H9 (cell line): ENCODE results near the gene P4HB. TPM values are rescaled to one million over a fixed set of nuclear protein-coding genes. Genes with fewer than 3 reads are reported as not detected.

ENCODE experiments used
- DNase-seq: peaks from one replicate; pipeline ENCODE4 v3.0.0-alpha.2; 2017
- H2AFZ ChIP-seq: one replicate; pipeline ENCODE4 v1.6.1; 2013; ENCODE audit warnings: mild to moderate bottlenecking, low read length, control low read depth, moderate library complexity
- H2AK5ac ChIP-seq: 2 replicates; pipeline ENCODE4 v1.6.1; 2013; ENCODE audit warnings: low read length, control low read depth, mixed read lengths; ENCODE audit not compliant: insufficient read length
- H2BK120ac ChIP-seq: one replicate; pipeline ENCODE4 v1.6.1; 2013; ENCODE audit warnings: low read depth, mild to moderate bottlenecking, low read length, control low read depth, inconsistent platforms; ENCODE audit not compliant: poor library complexity, severe bottlenecking
- H2BK12ac ChIP-seq: 2 replicates; pipeline ENCODE4 v1.6.1; 2013; ENCODE audit warnings: low read length, control low read depth, mixed read lengths, low read depth; ENCODE audit not compliant: insufficient read length
- H2BK15ac ChIP-seq: 2 replicates; pipeline ENCODE4 v1.6.1; 2013; ENCODE audit warnings: low read depth, low read length, control low read depth
- H2BK20ac ChIP-seq: one replicate; pipeline ENCODE4 v1.6.1; 2013; ENCODE audit warnings: low read depth, mild to moderate bottlenecking, low read length, control low read depth, inconsistent platforms; ENCODE audit not compliant: poor library complexity, severe bottlenecking
- H2BK5ac ChIP-seq: 2 replicates; pipeline ENCODE4 v1.6.1; 2013; ENCODE audit warnings: low read length, control low read depth, mixed read lengths; ENCODE audit not compliant: insufficient read length
- H3K14ac ChIP-seq: 2 replicates; pipeline ENCODE4 v1.6.1; 2013; ENCODE audit warnings: low read length, control low read depth; ENCODE audit not compliant: insufficient read depth
- H3K18ac ChIP-seq: 2 replicates; pipeline ENCODE4 v1.6.1; 2013; ENCODE audit warnings: low read depth, mild to moderate bottlenecking, mixed read lengths, low read length, control low read depth; ENCODE audit not compliant: insufficient read length
- H3K23ac ChIP-seq: 2 replicates; pipeline ENCODE4 v1.6.1; 2013; ENCODE audit warnings: low read length, control low read depth, mixed read lengths, low read depth; ENCODE audit not compliant: insufficient read length
- H3K23me2 ChIP-seq: 2 replicates; pipeline ENCODE4 v1.6.1; 2013; ENCODE audit warnings: low read depth, mild to moderate bottlenecking, mixed read lengths, low read length, control low read depth; ENCODE audit not compliant: insufficient read length, poor library complexity, severe bottlenecking
- H3K27ac ChIP-seq: 2 replicates; pipeline ENCODE4 v1.5.1; 2013; ENCODE audit warnings: low read length, control low read depth, mixed read lengths, low read depth; ENCODE audit not compliant: insufficient read length
- H3K27me3 ChIP-seq: 2 replicates; pipeline ENCODE4 v1.6.1; 2013; ENCODE audit warnings: low read length, control low read depth, inconsistent platforms; ENCODE audit not compliant: insufficient read depth
- H3K4ac ChIP-seq: 2 replicates; pipeline ENCODE4 v1.6.1; 2013; ENCODE audit warnings: low read depth, mild to moderate bottlenecking, control low read depth, inconsistent platforms, low read length, moderate library complexity
- H3K4me1 ChIP-seq: 2 replicates; pipeline ENCODE4 v1.6.1; 2013; ENCODE audit warnings: low read length, control low read depth, inconsistent platforms; ENCODE audit not compliant: insufficient read depth
- H3K4me2 ChIP-seq: 2 replicates; pipeline ENCODE4 v1.6.1; 2013; ENCODE audit warnings: low read length, control low read depth, mixed read lengths; ENCODE audit not compliant: insufficient read length, insufficient read depth
- H3K56ac ChIP-seq: 2 replicates; pipeline ENCODE4 v1.6.1; 2013; ENCODE audit warnings: low read depth, mild to moderate bottlenecking, mixed read lengths, low read length, control low read depth; ENCODE audit not compliant: insufficient read length
- H3K79me1 ChIP-seq: 2 replicates; pipeline ENCODE4 v1.6.1; 2013; ENCODE audit warnings: low read depth, mild to moderate bottlenecking, moderate library complexity, low read length, control low read depth, inconsistent platforms; ENCODE audit not compliant: insufficient read depth, poor library complexity, severe bottlenecking
- H3K79me2 ChIP-seq: 2 replicates; pipeline ENCODE4 v1.6.1; 2013; ENCODE audit warnings: low read length, control low read depth, inconsistent platforms; ENCODE audit not compliant: insufficient read depth
- H3K9ac ChIP-seq: 2 replicates; pipeline ENCODE4 v1.6.1; 2013; ENCODE audit warnings: low read length, control low read depth, mixed read lengths; ENCODE audit not compliant: insufficient read length; ENCODE audit errors: extremely low read depth
- H3K9me3 ChIP-seq: one replicate; pipeline ENCODE4 v1.6.1; 2013; ENCODE audit warnings: low read depth, low read length, inconsistent platforms; ENCODE audit not compliant: control insufficient read depth
- H3T11ph ChIP-seq: one replicate; pipeline ENCODE4 v1.6.1; 2013; ENCODE audit warnings: mild to moderate bottlenecking, low read length, control low read depth, inconsistent platforms
- H4K20me1 ChIP-seq: one replicate; pipeline ENCODE4 v1.6.1; 2013; ENCODE audit not compliant: control insufficient read depth, insufficient read length, insufficient read depth
- H4K5ac ChIP-seq: 2 replicates; pipeline ENCODE4 v1.6.1; 2013; ENCODE audit warnings: low read depth, mild to moderate bottlenecking, mixed read lengths, low read length, control low read depth; ENCODE audit not compliant: insufficient read length
- H4K8ac ChIP-seq: replicated peaks from 2 replicates; pipeline ENCODE4 v1.6.1; 2013; ENCODE audit warnings: low read length, control low read depth, mixed read lengths, low read depth; ENCODE audit not compliant: insufficient read length
- H4K91ac ChIP-seq: 2 replicates; pipeline ENCODE4 v1.6.1; 2013; ENCODE audit warnings: low read depth, mild to moderate bottlenecking, moderate library complexity, mixed read lengths, low read length, control low read depth; ENCODE audit not compliant: insufficient read length
- H3K27ac Mint-ChIP-seq, 3 experiments: 2 replicates in 2 of 3; 3 replicates in 1 of 3; pipeline ENCODE4 v1.8.0; 2020 to 2021; ENCODE audit warnings: mixed read lengths in 3 of 3, mild to moderate bottlenecking in 1 of 3, moderate library complexity in 1 of 3
- H3K27me3 Mint-ChIP-seq: 2 replicates; pipeline ENCODE4 v1.8.0; 2021; ENCODE audit warnings: low read depth, mild to moderate bottlenecking, moderate library complexity, mixed read lengths
- H3K36me3 Mint-ChIP-seq, 3 experiments: 2 replicates in 2 of 3; 3 replicates in 1 of 3; pipeline ENCODE4 v1.8.0; 2020 to 2021; ENCODE audit warnings: low read depth in 3 of 3, mixed read lengths in 3 of 3; ENCODE audit not compliant: insufficient read depth in 1 of 3
- H3K4me1 Mint-ChIP-seq, 2 experiments: 2 replicates each; pipeline ENCODE4 v1.8.0; 2020; ENCODE audit warnings: mixed read lengths in 2 of 2
- H3K4me3 Mint-ChIP-seq, 2 experiments: 2 replicates in 1 of 2; 3 replicates in 1 of 2; pipeline ENCODE4 v1.8.0; 2020 to 2021; ENCODE audit warnings: mild to moderate bottlenecking in 2 of 2, mixed read lengths in 2 of 2, moderate library complexity in 1 of 2
- H3K9me3 Mint-ChIP-seq, 2 experiments: 2 replicates in 1 of 2; 3 replicates in 1 of 2; pipeline ENCODE4 v1.8.0; 2020; ENCODE audit warnings: mild to moderate bottlenecking in 2 of 2, mixed read lengths in 2 of 2, moderate library complexity in 1 of 2
- CTCF ChIP-seq: fragments of 200-600 bp; sonication (generic); conservative IDR thresholded peaks from 3 replicates; pipeline ENCODE4 v1.8.0; 2021; ENCODE audit warnings: antibody characterized with exemption, mild to moderate bottlenecking
- WGBS: extraction: QIAGEN DNeasy Blood & Tissue Kit; methylation state at CpG from one replicate; pipeline ENCODE4 v1.1.7; 2013; ENCODE audit warnings: missing lambda C conversion rate, low lambda C conversion rate, mixed read lengths; ENCODE audit not compliant: insufficient read length; ENCODE audit errors: extremely low coverage; 5-methylcytosine and 5-hydroxymethylcytosine counted together
- total RNA-seq: library from RNA; stranded (reverse); gene quantifications from 2 replicates; pipeline ENCODE4 v1.2.1, GENCODE V29; 2021

P4HB gene
- total RNA-seq, 1 experiment from 2014 or later, result 366 TPM

- Histone ChIP-seq H3K9me3 (no peaks in the 10 kb centered on the region), H2AFZ (no peak overlapping the region), H4K20me1 (no peaks in the 10 kb centered on the region), H3K23ac (no peak overlapping the region), H2AK5ac (no peak overlapping the region), H2BK20ac (no peak overlapping the region), H2BK120ac (no peak overlapping the region), H3K18ac (no peak overlapping the region), H3K79me2 (no peaks in the 10 kb centered on the region), H4K5ac (no peak overlapping the region), H3K4ac (no peak overlapping the region), H3K4me2 (no peak overlapping the region), H2BK12ac (no peak overlapping the region), H3K23me2 (no peaks in the 10 kb centered on the region), H3K79me1 (no peaks in the 10 kb centered on the region), H3T11ph (no peak overlapping the region), H4K8ac (no peak overlapping the region), H3K4me1 (no peaks in the 10 kb centered on the region), H3K56ac (no peak overlapping the region), H3K14ac (no peak overlapping the region), H2BK15ac (no peak overlapping the region), H2BK5ac (no peak overlapping the region), H3K27ac (no peak overlapping the region), H4K91ac (no peak overlapping the region), H3K27me3 (no peaks in the 10 kb centered on the region), H3K9ac (no peak overlapping the region)
- Mint-ChIP-seq H3K4me1 (peaks cover 0 to 6% of the 10 kb centered on the region in 2 experiments; a peak in 1 of 4 replicates), H3K4me3 (no peak overlapping the region), H3K27me3 (peaks cover 18% of the 10 kb centered on the region), H3K9me3 (no peaks in the 10 kb centered on the region; a peak in 3 of 5 replicates), H3K36me3 (no peaks in the 10 kb centered on the region), H3K27ac (no peak overlapping the region)
- TF ChIP-seq CTCF, result no peak
- no peak for DNase-seq
- no CpG with 5 or more reads among the region's 41 CpGs for WGBS
Observed at GRCh38 chr17:81813861-81814683, 46.3 kb downstream of the P4HB start.
